Neural progenitor cell (in vitro differentiated cells): ENCODE results near the gene ADAM22. TPM values are rescaled to one million over a fixed set of nuclear protein-coding genes. Genes with fewer than 3 reads are reported as not detected.
A peak's percentile ranks its signal among the peaks of the same experiment; 100 is the strongest.

Source experiments
- DNase-seq: peaks from one replicate; pipeline ENCODE4 v3.0.0-alpha.2; 2016; ENCODE audit warnings: low spot score
- H2AFZ ChIP-seq: fragments of 200-600 bp; sonication (generic); replicated peaks from 2 replicates; pipeline ENCODE4 v1.6.1; 2016; ENCODE audit warnings: antibody characterized with exemption
- H3F3A ChIP-seq: fragments of 200-600 bp; sonication (generic); 2 replicates; pipeline ENCODE4 v1.6.1; 2016; ENCODE audit warnings: antibody characterized with exemption, low read depth
- H3K27ac ChIP-seq: fragments of 200-600 bp; sonication (generic); 2 replicates; pipeline ENCODE4 v1.5.1; 2016; ENCODE audit warnings: mild to moderate bottlenecking
- H3K27me3 ChIP-seq: fragments of 200-600 bp; sonication (generic); 2 replicates; pipeline ENCODE4 v1.6.1; 2016; ENCODE audit warnings: mild to moderate bottlenecking, moderate library complexity
- H3K36me3 ChIP-seq: fragments of 200-600 bp; sonication (generic); 2 replicates; pipeline ENCODE4 v1.5.1; 2016
- H3K4me1 ChIP-seq: fragments of 200-600 bp; sonication (generic); 2 replicates; pipeline ENCODE4 v1.6.1; 2016; ENCODE audit warnings: mixed run types
- H3K4me2 ChIP-seq: fragments of 200-600 bp; sonication (generic); 2 replicates; pipeline ENCODE4 v1.6.1; 2016
- H3K4me3 ChIP-seq: fragments of 200-600 bp; sonication (generic); 2 replicates; pipeline ENCODE4 v1.5.1; 2016
- H3K79me2 ChIP-seq: fragments of 200-600 bp; sonication (generic); 2 replicates; pipeline ENCODE4 v1.6.1; 2016; ENCODE audit warnings: low read depth
- H3K9ac ChIP-seq: fragments of 200-600 bp; sonication (generic); 2 replicates; pipeline ENCODE4 v1.6.1; 2016
- H3K9me3 ChIP-seq: fragments of 200-600 bp; sonication (generic); 2 replicates; pipeline ENCODE4 v1.5.1; 2016; ENCODE audit warnings: low read depth
- H4K20me1 ChIP-seq: fragments of 200-600 bp; sonication (generic); 2 replicates; pipeline ENCODE4 v1.6.1; 2016; ENCODE audit warnings: low read depth
- H3K27ac Mint-ChIP-seq: 3 replicates; pipeline ENCODE4 v1.8.0; 2021; ENCODE audit warnings: mixed read lengths
- H3K27me3 Mint-ChIP-seq: 2 replicates; pipeline ENCODE4 v1.8.0; 2022; ENCODE audit warnings: low read depth, mild to moderate bottlenecking, inconsistent platforms, moderate library complexity, mixed read lengths; ENCODE audit not compliant: insufficient read depth
- H3K36me3 Mint-ChIP-seq: 3 replicates; pipeline ENCODE4 v1.8.0; 2021; ENCODE audit warnings: mixed read lengths
- H3K4me1 Mint-ChIP-seq: 3 replicates; pipeline ENCODE4 v1.8.0; 2021; ENCODE audit warnings: mixed read lengths
- H3K4me3 Mint-ChIP-seq: 3 replicates; pipeline ENCODE4 v1.8.0; 2021; ENCODE audit warnings: mild to moderate bottlenecking, moderate library complexity, mixed read lengths
- H3K9me3 Mint-ChIP-seq: 3 replicates; pipeline ENCODE4 v1.8.0; 2020; ENCODE audit warnings: mixed read lengths
- CTCF ChIP-seq: fragments of 200-600 bp; sonication (generic); IDR thresholded peaks from 2 replicates; pipeline ENCODE4 v1.5.1; 2017; ENCODE audit warnings: antibody characterized with exemption, mild to moderate bottlenecking
- EZH2 ChIP-seq: fragments of 200-600 bp; sonication (generic); IDR thresholded peaks from 2 replicates; pipeline ENCODE4 v1.6.1; 2017; ENCODE audit warnings: antibody characterized with exemption, mild to moderate bottlenecking, moderate library complexity
- EZH2phosphoT487 ChIP-seq: fragments of 200-600 bp; sonication (generic); IDR thresholded peaks from 2 replicates; pipeline ENCODE4 v1.6.1; 2017; ENCODE audit warnings: antibody characterized with exemption
- total RNA-seq: library from RNA; depleted of rRNA; stranded (reverse); fragments of >200 nt; gene quantifications from 2 replicates; pipeline ENCODE4 v1.2.3, GENCODE V29; 2015; ENCODE audit warnings: low replicate concordance

Gene ADAM22
- total RNA-seq, 1 donor from 2014 or later = 13.7 TPM

GRCh38 chr7:88218429-88218745 lies 284.3 kb downstream of the ADAM22 start:
- Histone ChIP-seq H3F3A (peaks cover 3% of the 10 kb centered on the region), H3K9ac (no peak overlapping the region), H2AFZ (no peak overlapping the region), H3K79me2 (peaks cover 36% of the 10 kb centered on the region), H3K4me3 (peak overlapping the region; percentile 77), H3K36me3 (no peaks in the 10 kb centered on the region), H3K4me1 (peaks cover 16% of the 10 kb centered on the region), H3K27me3 (no peaks in the 10 kb centered on the region), H4K20me1 (peaks cover 20% of the 10 kb centered on the region), H3K27ac (no peak overlapping the region), H3K9me3 (no peaks in the 10 kb centered on the region), H3K4me2 (peak overlapping the region; percentile 94)
- Mint-ChIP-seq H3K9me3 (peaks cover 3% of the 10 kb centered on the region), H3K4me3 (peak overlapping the region; percentile 95), H3K4me1 (peaks cover 25% of the 10 kb centered on the region), H3K36me3 (peaks cover 13% of the 10 kb centered on the region), H3K27me3 (no peaks in the 10 kb centered on the region), H3K27ac (no peak overlapping the region)
- no peak for DNase-seq
- TF ChIP-seq EZH2 (no peak), EZH2phosphoT487 (no peak), CTCF (no peak)

GRCh38 chr7:88218836-88219605 lies 285.0 kb downstream of the ADAM22 start:
- H3K4me3 Mint-ChIP-seq = peak overlapping the region; percentile 95
- Histone ChIP-seq H3F3A (peaks cover 3% of the 10 kb centered on the region), H3K27ac (no peak overlapping the region), H3K4me2 (peak overlapping the region; percentile 94), H3K4me1 (peaks cover 16% of the 10 kb centered on the region), H3K4me3 (peak overlapping the region; percentile 77), H2AFZ (peak overlapping the region; percentile 74), H3K79me2 (peaks cover 36% of the 10 kb centered on the region), H3K36me3 (no peaks in the 10 kb centered on the region), H3K27me3 (no peaks in the 10 kb centered on the region), H4K20me1 (peaks cover 20% of the 10 kb centered on the region), H3K9ac (peak overlapping the region; percentile 95), H3K9me3 (no peaks in the 10 kb centered on the region)
- peaks cover 9% of the 10 kb centered on the region for H3K36me3 Mint-ChIP-seq
- H3K9me3 Mint-ChIP-seq = peaks cover 3% of the 10 kb centered on the region
- peak; percentile 62 for DNase-seq
- H3K27me3 Mint-ChIP-seq = no peaks in the 10 kb centered on the region
- peak overlapping the region; percentile 17 for H3K27ac Mint-ChIP-seq
- H3K4me1 Mint-ChIP-seq = peaks cover 25% of the 10 kb centered on the region
- TF ChIP-seq EZH2phosphoT487 = no peak
- no peak for TF ChIP-seq CTCF
- TF ChIP-seq EZH2 = no peak

GRCh38 chr7:88219781-88220747 lies 286.0 kb downstream of the ADAM22 start, which contains the start of gene SRI:
SRI (minus strand) TSS chr7:88220038; CDS start chr7:88220026, 12 bp downstream.
- H3K4me1 ChIP-seq = peaks cover 16% of the 10 kb centered on the region
- H3K4me2 ChIP-seq = peak within 1 kb of the TSS; percentile 94
- H3K4me1 Mint-ChIP-seq = peaks cover 25% of the 10 kb centered on the region
- H3K4me3 ChIP-seq = peak within 1 kb of the TSS; percentile 77
- H2AFZ ChIP-seq = peak within 1 kb of the TSS; percentile 74
- H3K9ac ChIP-seq = peak within 1 kb of the TSS; percentile 95
- H4K20me1 ChIP-seq = peaks cover 20% of the 10 kb centered on the region
- no peaks in the 10 kb centered on the region for H3K36me3 ChIP-seq
- peak; percentile 92 for DNase-seq
- TF ChIP-seq EZH2 (no peak), EZH2phosphoT487 (no peak), CTCF (peak; percentile 79)
- H3K36me3 Mint-ChIP-seq = peaks cover 6% of the 10 kb centered on the region
- no peaks in the 10 kb centered on the region for H3K27me3 ChIP-seq
- peak within 1 kb of the TSS; percentile 100 for H3K27ac Mint-ChIP-seq
- H3K27ac ChIP-seq = peak within 1 kb of the TSS; percentile 95
- H3K9me3 ChIP-seq = no peaks in the 10 kb centered on the region
- H3F3A ChIP-seq = peaks cover 3% of the 10 kb centered on the region
- peaks cover 32% of the 10 kb centered on the region for H3K79me2 ChIP-seq
- peak within 1 kb of the TSS; percentile 95 for H3K4me3 Mint-ChIP-seq
- H3K9me3 Mint-ChIP-seq = peaks cover 3% of the 10 kb centered on the region
- no peaks in the 10 kb centered on the region for H3K27me3 Mint-ChIP-seq
